ENCODE results near the gene PCMT1. TPM values are rescaled to one million over a fixed set of nuclear protein-coding genes. Genes with fewer than 3 reads are reported as not detected.

PCMT1 gene
- total and polyA plus RNA-seq, 2 donors = 60.3 to 70.6 TPM

GRCh38 chr6:149859368-149859767 is 109.8 kb downstream of the PCMT1 start:
- no peaks in the 10 kb centered on the region for H3K36me3 ChIP-seq (ENCODE audit: control insufficient read depth in 2 of 2, insufficient read depth in 2 of 2, low read length in 1 of 2)
- WGBS = 95% methylated on average over 7 of the region's 7 CpGs
- no peak overlapping the region for H3K27ac ChIP-seq (ENCODE audit: low read depth in 1 of 2, low read length in 1 of 2)
- no peak for DNase-seq (ENCODE audit: low read depth in 6 of 9, low spot score in 9 of 9)
- H3K9me3 ChIP-seq (ENCODE audit: control insufficient read depth in 2 of 2, insufficient read depth in 1 of 2, low read length in 1 of 2) = no peaks in the 10 kb centered on the region
- H3K27me3 ChIP-seq (ENCODE audit: control insufficient read depth in 2 of 2, insufficient read depth in 1 of 2, low read length in 1 of 2) = peaks cover 8 to 58% of the 10 kb centered on the region in 2 donors
- H3K4me3 ChIP-seq (ENCODE audit: low read length in 2 of 2) = no peak overlapping the region
- H3K4me1 ChIP-seq (ENCODE audit: control insufficient read depth in 2 of 2, insufficient read depth in 2 of 2, low read length in 2 of 2) = peaks cover 3 to 5% of the 10 kb centered on the region in 2 donors

GRCh38 chr6:149859938-149860337 is 110.4 kb downstream of the PCMT1 start:
- Histone ChIP-seq H3K4me3 (ENCODE audit: low read length in 2 of 2) (no peak overlapping the region), H3K36me3 (ENCODE audit: control insufficient read depth in 2 of 2, insufficient read depth in 2 of 2, low read length in 1 of 2) (no peaks in the 10 kb centered on the region), H3K27me3 (ENCODE audit: control insufficient read depth in 2 of 2, insufficient read depth in 1 of 2, low read length in 1 of 2) (peaks cover 8 to 58% of the 10 kb centered on the region in 2 donors), H3K4me1 (ENCODE audit: control insufficient read depth in 2 of 2, insufficient read depth in 2 of 2, low read length in 2 of 2) (peaks cover 3 to 10% of the 10 kb centered on the region in 2 donors), H3K27ac (ENCODE audit: low read depth in 1 of 2, low read length in 1 of 2) (no peak overlapping the region), H3K9me3 (ENCODE audit: control insufficient read depth in 2 of 2, insufficient read depth in 1 of 2, low read length in 1 of 2) (no peaks in the 10 kb centered on the region)
- 97% methylated on average over 3 of the region's 3 CpGs for WGBS
- no peak for DNase-seq (ENCODE audit: low read depth in 6 of 9, low spot score in 9 of 9)

GRCh38 chr6:149860513-149860833 is 110.9 kb downstream of the PCMT1 start:
- Histone ChIP-seq H3K27ac (ENCODE audit: low read depth in 1 of 2, low read length in 1 of 2) (no peak overlapping the region), H3K27me3 (ENCODE audit: control insufficient read depth in 2 of 2, insufficient read depth in 1 of 2, low read length in 1 of 2) (peaks cover 8 to 57% of the 10 kb centered on the region in 2 donors), H3K4me1 (ENCODE audit: control insufficient read depth in 2 of 2, insufficient read depth in 2 of 2, low read length in 2 of 2) (peaks cover 3 to 10% of the 10 kb centered on the region in 2 donors), H3K36me3 (ENCODE audit: control insufficient read depth in 2 of 2, insufficient read depth in 2 of 2, low read length in 1 of 2) (no peaks in the 10 kb centered on the region), H3K9me3 (ENCODE audit: control insufficient read depth in 2 of 2, insufficient read depth in 1 of 2, low read length in 1 of 2) (no peaks in the 10 kb centered on the region), H3K4me3 (ENCODE audit: low read length in 2 of 2) (no peak overlapping the region)
- DNase-seq (ENCODE audit: low read depth in 6 of 9, low spot score in 9 of 9) = no peak
- WGBS = 96% methylated on average over 5 of the region's 5 CpGs

Other genes starting within 250 kb of the PCMT1 start
- 37.4 TPM for gene PPIL4, start 203.7 kb upstream of the PCMT1 start, total RNA-seq
- 39.2 TPM for gene PPIL4, start 203.7 kb upstream of the PCMT1 start, polyA plus RNA-seq
- gene GINM1, start 183.4 kb upstream of the PCMT1 start, total RNA-seq = 17.8 TPM
- gene GINM1, start 183.4 kb upstream of the PCMT1 start, polyA plus RNA-seq = 45.0 TPM
- 24.0 TPM for gene KATNA1, start 101.0 kb upstream of the PCMT1 start, total RNA-seq
- 23.3 TPM for gene KATNA1, start 101.0 kb upstream of the PCMT1 start, polyA plus RNA-seq
- 12.1 TPM for gene LATS1, start 31.6 kb upstream of the PCMT1 start, total RNA-seq
- 11.2 TPM for gene LATS1, start 31.6 kb upstream of the PCMT1 start, polyA plus RNA-seq
- 20.8 TPM for gene NUP43, start 3.2 kb upstream of the PCMT1 start, total RNA-seq
- 20.6 TPM for gene NUP43, start 3.2 kb upstream of the PCMT1 start, polyA plus RNA-seq
- gene LRP11, start 114.6 kb downstream of the PCMT1 start, total RNA-seq = 2.0 TPM
- 10.3 TPM for gene LRP11, start 114.6 kb downstream of the PCMT1 start, polyA plus RNA-seq
- 0.05 TPM for gene RAET1E, start 148.4 kb downstream of the PCMT1 start, total RNA-seq
- 0.59 TPM for gene RAET1E, start 148.4 kb downstream of the PCMT1 start, polyA plus RNA-seq
- not detected for gene RAET1G, start 173.4 kb downstream of the PCMT1 start, total RNA-seq
- 0.64 TPM for gene RAET1G, start 173.4 kb downstream of the PCMT1 start, polyA plus RNA-seq
- 0.66 TPM for gene ULBP2, start 192.3 kb downstream of the PCMT1 start, total RNA-seq
- 2.3 TPM for gene ULBP2, start 192.3 kb downstream of the PCMT1 start, polyA plus RNA-seq
- gene ULBP1, start 214.2 kb downstream of the PCMT1 start, total RNA-seq = 0.19 TPM
- 0.68 TPM for gene ULBP1, start 214.2 kb downstream of the PCMT1 start, polyA plus RNA-seq